GM21381 (cell line): Measurements from ENCODE around the gene FRMD4B.

Experiments
- ATAC-seq: cut with Tn5 transposase; IDR thresholded peaks from one replicate; pipeline ENCODE4 v1.9.1; 2021; ENCODE audit warnings: mild to moderate bottlenecking, moderate library complexity; ENCODE audit not compliant: unreplicated experiment

FRMD4B gene

DNA sequence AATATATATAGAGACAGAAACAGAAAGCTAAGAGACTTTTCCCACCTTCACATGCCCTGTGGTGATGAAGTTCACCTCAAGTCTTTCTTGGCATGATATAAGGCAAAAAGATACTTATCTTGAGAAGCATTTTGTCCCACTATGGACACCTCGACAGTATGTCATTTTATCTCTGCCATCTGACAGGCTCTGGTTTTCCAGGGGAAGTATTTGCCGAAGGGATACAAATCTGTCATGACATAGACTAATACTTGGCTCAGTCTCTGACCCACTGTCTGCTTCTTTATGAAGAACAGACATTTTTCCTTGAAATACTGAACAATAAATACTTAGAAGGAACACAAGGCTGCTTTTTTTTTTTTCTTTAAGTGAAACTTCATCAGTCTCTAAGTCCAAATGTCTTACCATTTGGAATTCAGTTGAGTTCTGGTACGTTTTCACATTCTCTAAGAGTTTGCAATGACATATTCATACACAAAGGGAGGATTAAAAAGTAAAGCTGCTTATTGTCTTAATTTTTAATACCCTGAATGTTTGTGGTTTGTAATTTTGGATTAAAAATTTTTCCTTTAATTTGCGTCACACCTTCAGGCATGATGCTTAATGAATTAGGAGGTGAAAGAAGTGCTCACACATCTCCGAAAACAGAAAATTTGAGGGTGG is 175.7 kb downstream of the FRMD4B start:
- no peak for ATAC-seq

DNA sequence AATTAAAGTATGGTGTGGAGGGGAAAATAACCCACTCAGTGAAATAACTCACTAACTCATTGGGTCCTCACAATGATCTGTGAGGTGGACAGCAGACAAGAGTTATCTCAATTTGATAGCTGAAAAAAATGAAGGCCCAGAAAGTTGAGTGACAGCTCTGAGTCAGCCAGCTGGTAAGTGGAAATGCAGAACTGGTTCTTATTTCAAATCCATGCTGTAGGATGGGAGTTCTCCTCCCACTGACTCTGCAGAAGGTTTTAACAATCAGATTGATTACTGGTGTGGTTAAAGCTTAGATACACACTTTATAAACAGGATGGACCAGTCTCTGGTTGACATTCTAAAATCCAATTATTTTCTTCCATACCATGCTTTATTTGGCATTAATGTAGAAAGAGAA is 176.5 kb downstream of the FRMD4B start:
- no peak for ATAC-seq

DNA sequence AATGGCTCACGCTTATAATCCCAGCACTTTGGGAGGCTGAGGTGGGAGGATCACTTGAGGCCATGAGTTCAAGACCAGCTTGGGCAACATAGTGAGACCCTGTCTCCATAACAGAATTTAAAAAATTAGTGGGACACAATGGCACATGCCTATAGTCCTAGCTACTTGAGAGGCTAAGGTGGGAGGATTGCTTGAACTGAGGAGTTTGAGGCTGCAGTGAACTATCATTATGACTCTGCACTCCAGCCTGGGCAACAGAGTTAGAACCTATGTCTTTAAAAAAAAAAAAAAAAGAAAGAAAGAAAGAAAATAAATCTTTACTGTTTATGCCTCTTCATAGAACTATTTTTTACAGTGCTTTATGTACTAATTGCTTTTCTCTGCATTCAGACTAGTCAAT is 178.9 kb downstream of the FRMD4B start:
- no peak for ATAC-seq

DNA sequence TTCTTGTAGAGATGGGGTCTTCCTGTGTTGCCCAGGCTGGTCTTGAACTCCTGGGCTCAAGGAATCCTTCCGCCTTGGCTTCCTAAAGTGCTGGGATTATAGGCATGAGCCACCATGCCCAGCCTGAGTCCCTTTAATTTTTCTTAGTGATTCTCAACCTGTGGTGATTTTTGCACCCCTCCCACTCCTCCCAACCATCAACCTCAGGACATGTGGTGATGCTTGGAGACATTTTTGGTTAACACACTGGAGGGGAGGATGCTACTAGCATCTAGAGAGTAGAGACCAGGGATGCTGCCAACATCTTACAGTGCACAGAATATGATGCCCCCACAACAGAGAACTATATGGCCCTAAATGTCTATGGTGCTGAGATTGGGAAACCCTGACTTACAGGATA is 180.5 kb downstream of the FRMD4B start:
- no peak for ATAC-seq

- peak; percentile 85 for ATAC-seq
Observed at GRCh38 chr3:69204315-69204957, 181.5 kb downstream of the FRMD4B start.

DNA sequence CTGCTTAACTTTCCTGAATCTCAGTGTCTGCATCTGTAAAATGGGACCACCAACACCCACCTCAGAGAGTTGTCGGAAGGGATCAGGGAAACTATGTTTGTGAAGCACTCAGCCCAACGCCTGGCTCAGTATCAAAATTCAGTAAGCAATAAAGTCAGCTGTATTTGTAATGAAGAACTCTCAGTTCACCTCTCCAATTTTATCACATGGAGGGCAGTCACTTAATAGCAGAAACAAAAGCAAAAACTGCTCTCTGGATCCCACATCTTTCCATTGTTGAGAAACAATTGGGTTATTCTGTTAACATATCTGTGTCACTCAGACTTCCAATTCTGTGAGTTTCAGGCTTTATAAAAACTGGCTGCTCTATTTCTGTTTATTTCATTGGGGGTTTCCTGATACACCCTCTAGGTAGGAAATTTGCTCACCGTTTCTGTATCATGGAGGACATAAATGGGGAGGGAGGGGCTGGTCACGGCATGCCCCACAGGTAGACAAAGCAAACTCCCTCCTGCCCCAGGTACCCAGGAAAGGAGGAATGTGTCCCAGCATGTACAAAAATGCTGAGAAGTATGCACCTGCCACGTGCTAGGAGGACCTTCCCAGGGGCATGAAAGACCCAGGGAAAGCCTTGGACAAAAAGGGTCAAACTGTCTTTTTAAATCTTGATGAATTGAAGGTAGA is 182.1 kb downstream of the FRMD4B start:
- ATAC-seq = peak; percentile 5

GRCh38 chr3:69201658-69202057 is 184.2 kb downstream of the FRMD4B start:
- ATAC-seq = no peak

DNA sequence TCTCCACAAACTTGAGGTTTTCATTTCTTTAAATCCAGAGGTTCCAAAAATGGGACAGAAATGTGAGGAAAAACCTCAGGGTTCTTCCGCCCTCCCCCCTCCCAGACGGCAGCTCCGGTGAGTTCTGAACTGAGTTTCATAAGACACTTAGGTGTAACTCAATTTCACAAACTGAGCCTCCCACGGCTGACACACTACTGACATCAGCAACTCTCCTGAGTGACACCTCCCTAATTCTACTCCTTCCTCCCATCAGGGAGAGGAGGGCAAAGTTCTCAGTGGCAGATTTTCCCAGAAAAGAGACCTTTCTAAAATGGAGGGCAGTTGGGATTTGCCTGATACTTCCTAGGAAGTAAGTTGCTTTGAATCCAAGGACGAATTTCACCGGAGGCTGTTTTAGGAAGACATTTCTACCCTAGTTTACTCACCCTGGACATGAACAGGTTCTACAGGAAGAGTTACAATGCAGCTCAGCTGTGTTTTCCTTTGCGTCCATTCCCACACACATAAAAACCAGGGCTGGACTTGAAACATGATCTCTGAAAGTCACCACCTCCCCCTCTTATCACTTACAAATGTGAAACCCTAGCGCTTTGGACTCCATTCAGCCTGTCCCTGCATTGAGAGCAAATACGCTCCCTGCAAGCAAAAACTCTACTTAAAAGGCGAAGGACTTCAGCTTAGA is 185.4 kb downstream of the FRMD4B start:
- no peak for ATAC-seq

DNA sequence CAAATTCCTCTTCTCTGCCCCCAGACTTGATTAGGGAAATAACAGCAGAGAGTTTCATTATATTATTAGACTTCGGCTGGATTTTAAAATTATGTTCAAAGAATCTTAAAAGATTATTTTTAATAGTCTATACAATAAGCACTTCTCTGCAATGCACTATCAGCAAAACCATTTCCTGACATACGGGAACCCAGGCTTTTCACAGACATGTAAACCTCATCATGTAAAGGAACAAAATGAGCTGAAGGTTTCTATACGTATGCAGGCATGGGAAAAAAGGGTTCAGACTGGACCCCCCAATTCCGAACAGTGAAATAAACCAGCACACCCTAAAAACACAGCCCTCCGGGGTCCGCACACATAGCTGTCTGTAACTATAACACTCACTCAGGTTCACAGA is 185.9 kb downstream of the FRMD4B start:
- no peak for ATAC-seq

DNA sequence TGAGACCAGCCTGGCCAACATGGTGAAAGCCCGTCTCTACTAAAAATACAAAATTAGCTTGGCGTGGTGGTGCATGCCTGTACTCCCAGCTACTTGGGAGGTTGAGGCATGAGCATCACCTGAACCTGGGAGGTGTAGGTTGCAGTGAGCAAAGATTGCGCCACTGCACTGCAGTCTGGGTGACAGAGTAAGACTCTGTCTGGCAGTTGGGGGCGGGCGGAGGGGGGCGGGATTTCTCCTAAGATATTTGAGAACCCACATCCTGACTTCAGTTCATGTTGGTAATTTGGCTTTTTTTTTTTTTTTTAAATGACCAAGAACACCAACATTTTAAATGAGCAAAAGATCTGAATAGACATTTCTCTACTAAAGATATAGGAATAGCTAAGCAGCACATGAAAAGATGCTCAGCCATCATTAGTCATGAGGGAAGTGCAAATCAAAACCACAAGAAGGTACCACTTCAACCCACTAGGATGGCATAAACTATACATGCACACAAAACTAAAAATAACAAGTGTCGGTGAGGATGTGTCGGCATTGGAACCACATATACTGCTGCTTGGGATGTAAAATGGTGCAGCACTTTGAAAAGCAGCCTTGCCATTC is 187.9 kb downstream of the FRMD4B start:
- ATAC-seq = no peak

DNA sequence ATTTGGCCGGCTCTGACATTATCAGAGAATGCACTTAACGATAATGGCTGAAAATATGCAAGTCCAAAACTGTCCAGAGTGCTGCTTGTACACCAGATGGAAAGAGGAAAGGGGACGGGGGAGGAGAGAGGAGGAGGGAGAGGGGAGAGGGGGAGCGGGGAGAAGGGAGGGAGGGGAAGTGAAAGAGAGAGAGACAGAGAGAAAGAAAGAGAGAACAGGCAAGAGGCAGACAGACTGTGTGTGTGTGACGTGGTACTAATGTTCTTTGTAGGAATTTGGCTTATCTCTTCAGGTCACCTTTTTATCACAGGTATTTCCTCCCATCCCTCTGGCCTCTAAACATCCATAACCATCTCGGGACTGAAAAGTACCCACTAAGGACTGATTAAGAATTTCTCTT is 188.4 kb downstream of the FRMD4B start:
- no peak for ATAC-seq

DNA sequence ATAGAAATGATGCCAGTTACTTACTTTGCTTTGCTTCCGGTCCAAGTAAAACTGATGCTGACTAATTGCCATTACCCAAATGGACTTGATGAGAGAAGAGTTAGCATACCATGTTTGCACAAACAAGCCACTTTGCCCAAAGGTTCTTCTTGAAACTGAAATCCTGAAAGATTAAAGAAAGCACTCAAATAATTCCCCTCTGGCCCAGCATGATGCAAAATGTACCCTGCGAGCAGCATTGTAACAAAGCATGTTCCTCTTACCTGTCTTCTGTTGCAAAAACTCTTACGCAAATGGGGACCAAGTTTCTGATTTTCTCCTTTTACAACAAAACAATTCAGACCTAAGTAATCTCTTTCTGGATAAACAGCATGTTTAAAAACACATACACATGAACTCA is 189.0 kb downstream of the FRMD4B start:
- ATAC-seq = no peak

- ATAC-seq = no peak
Observed at GRCh38 chr3:69194431-69195165, 191.3 kb downstream of the FRMD4B start.

- no peak for ATAC-seq
Observed at GRCh38 chr3:69193749-69194148, 192.1 kb downstream of the FRMD4B start.

- ATAC-seq = no peak
Observed at GRCh38 chr3:69191516-69191915, 194.4 kb downstream of the FRMD4B start.

- no peak for ATAC-seq
Observed at GRCh38 chr3:69189487-69189886, 196.4 kb downstream of the FRMD4B start.

DNA sequence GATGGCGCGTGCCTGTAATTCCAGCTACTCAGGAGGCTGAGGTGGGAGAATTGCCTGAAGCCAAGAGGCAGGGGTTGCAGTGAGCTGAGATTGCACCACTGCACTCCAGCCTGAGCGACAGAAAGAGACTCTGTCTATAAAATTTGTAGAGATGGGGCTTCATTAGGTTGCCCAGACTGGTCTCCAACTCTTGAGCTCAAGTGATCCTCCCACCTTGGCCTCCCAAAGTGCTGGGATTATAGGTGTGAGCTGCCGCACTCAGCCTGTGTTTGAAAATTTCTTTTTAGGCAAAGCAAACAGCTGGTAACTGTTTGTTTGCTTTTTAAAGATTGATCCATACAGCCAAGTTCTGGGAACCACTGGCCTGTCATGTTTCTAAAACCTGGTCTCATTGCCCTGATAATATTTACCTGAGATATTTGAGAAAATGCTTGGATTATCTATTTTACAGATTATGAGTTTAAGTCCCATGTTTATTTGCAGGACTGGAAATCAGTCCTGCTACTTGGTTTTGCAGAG is 199.3 kb downstream of the FRMD4B start:
- no peak for ATAC-seq

- no peak for ATAC-seq
Observed at GRCh38 chr3:69182588-69183316, 203.1 kb downstream of the FRMD4B start.

DNA sequence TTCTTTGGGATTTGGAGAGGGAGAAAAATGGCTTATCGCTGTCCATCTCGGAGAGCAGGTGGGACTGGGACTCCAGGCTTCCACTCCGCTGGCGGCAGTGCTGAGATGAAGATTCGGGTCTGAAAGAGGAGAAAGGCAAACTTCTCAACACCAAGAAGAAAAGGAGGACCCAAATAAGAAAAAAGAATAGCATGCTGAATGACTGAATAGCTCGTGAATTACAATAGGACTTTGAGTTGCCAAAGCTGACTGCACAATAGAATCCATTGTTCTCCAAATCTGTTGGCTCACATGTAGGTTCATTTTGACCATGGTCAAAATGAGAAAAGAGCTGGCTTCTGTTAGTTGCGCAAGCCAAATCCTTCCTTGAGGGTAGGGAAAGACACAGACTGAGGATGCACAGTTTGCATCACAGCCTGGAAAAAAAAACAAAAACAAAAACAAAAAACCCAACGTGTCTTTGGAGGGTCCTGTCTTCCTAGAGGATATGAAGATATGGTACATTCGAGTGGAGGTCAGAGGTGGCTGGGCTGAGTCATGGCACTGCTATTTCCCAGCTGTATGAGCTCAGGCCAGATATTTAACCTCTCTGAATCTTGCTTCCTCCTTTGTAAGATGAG is 204.2 kb downstream of the FRMD4B start:
- ATAC-seq = no peak
